ENCODE measurements around the gene ESR1.

Gene ESR1

DNA sequence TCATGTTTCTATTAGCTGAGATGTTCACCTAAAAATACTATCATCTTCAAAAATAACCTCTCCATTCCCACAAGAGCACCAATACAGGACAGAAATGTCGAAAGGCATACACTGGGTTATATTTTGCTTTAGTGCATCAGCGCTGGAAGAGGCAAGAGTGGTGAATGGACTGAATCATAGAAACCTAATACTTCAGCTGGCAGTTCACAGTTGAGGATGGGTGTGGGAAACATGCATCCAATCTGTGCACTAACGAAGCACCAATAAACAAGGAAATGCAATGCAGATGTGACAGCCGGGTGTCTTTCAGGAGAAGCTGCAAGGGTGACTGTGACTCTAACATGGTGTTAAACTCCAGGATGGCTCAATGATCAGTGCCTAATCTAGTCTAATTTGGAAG lies 365.8 kb downstream of the ESR1 start:
- DNase-seq (ENCODE audit: low spot score): no peak

DNA sequence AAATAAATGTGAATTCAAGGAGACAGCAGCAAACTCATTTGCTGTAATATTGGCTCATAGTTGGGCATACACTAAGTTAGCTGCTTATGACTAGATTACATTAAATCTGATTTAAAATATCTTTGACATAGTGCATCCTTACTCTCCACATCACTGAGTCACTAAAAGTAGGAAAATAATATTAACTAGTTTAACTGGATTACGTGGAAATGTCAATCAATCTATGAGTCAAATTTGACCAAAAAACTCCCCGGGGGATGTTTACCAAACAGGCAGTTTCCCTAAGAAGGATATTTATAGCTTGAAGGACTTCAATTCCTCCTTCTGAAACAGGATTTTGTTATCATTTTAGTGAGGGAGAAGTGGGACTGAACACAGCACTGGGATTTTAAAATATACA lies 366.5 kb downstream of the ESR1 start:
- DNase-seq (ENCODE audit: low spot score): no peak

DNA sequence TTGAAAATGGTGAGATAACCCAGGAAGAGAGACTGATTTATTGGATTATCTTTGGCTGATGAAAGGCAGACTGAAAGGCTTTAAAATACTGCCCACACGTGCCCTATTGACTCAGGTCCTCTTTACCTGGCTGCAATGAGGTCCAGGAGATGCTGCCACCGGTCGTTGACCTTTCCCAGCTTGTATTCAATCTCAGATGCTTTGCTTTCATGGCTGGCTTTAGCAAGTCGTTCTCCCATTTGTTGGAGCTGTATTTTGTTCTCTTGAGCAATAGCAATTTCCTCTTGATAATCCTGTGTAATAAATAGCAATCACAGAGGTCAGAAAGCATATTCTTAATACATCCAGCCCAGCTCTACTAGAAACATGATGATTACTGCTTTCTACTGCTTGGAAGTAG lies 368.8 kb downstream of the ESR1 start:
- no peak for DNase-seq (ENCODE audit: low spot score)
